ENCODE results near the gene DNAAF8.

Gene DNAAF8

DNA sequence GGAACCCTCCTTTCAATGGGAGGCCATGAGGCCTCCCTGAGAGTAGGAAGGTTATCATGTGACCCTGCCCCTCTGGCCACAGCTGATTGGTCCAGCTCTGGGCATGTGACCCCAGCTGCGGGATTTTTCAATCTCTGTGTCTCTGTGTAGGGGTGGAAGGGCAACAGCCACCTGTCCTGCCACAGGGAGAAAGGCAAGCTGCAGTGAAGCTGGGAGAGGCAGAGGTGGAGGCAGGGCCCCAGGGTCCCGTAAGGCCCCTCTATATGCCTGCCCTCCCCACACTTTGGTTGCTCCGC lies 10.9 kb downstream of the DNAAF8 start:
- no peak overlapping the region for H3K27ac Mint-ChIP-seq
- peaks cover 13% of the 10 kb centered on the region for H3K4me1 Mint-ChIP-seq (ENCODE audit: low read depth)
- H3K36me3 Mint-ChIP-seq (ENCODE audit: low read depth): peaks cover 25% of the 10 kb centered on the region
- H3K4me3 Mint-ChIP-seq: no peak overlapping the region
- H3K27me3 Mint-ChIP-seq: peaks cover 28% of the 10 kb centered on the region
- intact Hi-C loops (cut with micrococcal nuclease): no loop called here
- H3K9me3 Mint-ChIP-seq: no peaks in the 10 kb centered on the region

DNA sequence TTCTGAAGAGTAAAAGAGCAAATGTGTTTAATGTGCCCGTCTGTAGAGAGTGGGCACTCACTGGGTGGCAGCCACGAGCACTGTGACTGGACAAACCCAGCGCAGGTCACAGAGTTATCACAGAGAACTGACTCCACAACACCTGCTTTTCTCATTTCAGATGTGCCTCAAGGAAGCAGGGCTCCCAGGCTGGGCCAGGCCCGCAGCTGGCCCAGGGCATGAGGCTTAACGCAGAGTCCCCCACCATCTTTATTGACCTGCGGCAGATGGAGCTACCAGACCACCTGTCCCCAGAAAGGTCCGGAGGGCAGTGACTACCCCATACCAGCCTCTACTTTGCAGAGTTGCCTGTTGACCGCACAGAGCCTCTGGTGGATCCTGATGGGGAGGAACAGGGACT lies 11.9 kb downstream of the DNAAF8 start:
- peaks cover 13% of the 10 kb centered on the region for H3K4me1 Mint-ChIP-seq (ENCODE audit: low read depth)
- intact Hi-C loops (cut with micrococcal nuclease): no loop called here
- no peaks in the 10 kb centered on the region for H3K9me3 Mint-ChIP-seq
- peaks cover 28% of the 10 kb centered on the region for H3K27me3 Mint-ChIP-seq
- H3K36me3 Mint-ChIP-seq (ENCODE audit: low read depth): peaks cover 35% of the 10 kb centered on the region
- no peak overlapping the region for H3K4me3 Mint-ChIP-seq
- H3K27ac Mint-ChIP-seq: no peak overlapping the region

DNA sequence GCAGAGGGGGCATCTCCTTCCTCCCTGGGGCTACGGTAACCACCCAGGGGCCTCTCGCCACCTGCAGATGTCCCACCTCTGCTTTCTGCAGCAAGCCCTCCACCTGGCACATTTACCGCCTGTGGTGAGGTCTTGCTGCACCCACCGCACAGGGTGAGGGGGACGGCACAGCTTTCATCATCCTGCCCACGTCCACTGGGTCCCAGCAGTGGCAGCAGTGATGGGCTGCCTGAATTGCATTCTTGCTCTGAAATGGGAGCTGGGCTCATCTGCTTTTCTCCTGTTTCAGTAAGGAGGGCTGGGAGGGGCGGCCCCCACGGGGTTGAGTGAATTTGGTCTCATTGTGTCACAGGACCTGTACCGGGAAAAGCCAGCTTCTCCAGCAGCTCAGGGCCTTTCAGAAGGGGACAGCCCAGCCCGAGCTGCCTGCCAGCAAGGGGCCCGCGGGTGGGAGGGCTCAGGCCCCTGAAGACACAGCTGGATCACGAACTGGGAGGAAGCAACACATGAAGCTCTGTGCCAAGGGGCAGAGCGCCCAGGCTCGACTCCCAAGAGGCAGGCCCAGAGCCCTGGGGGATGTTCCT lies 12.7 kb downstream of the DNAAF8 start:
- H3K9me3 Mint-ChIP-seq: no peaks in the 10 kb centered on the region
- no peak overlapping the region for H3K27ac Mint-ChIP-seq
- no peak overlapping the region for H3K4me3 Mint-ChIP-seq
- peaks cover 44% of the 10 kb centered on the region for H3K36me3 Mint-ChIP-seq (ENCODE audit: low read depth)
- peaks cover 13% of the 10 kb centered on the region for H3K4me1 Mint-ChIP-seq (ENCODE audit: low read depth)
- H3K27me3 Mint-ChIP-seq: peaks cover 27% of the 10 kb centered on the region
- intact Hi-C loops (cut with micrococcal nuclease): no loop called here

DNA sequence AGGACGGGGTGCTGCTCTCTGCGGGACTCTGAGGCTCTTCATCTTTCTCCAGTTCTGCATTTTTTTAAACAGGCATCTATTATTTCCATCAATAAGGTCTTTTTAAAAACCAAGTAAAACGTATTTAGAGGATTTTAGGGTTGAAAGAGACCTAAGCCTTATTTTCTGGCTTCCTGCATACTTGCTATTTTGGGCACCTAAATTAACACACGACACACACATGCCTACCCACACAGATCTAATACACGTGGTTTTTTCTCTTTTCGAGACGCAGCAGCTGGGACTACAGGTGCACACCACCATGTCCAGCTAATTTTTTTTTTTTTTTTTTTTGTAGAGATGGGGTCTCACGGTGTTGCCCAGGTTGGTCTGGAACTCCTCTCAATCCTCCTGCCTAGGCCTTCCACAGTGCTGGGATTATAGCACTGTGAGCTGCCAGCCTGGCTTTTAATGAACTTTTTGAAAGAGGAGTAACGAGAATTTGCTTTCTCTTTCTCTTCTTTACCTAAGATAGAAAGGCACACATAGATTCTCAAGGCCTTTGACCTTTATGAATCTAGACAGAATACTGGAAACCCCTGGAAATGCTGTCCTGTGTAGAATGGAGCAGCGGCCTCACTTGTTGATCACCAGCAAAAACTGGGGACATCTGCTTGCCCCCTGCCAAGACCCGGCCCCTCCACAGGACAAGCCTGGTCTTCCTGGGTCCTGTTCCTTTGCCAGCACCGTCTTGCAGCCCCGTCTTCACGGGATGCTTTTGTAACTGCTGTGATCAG lies 13.8 kb downstream of the DNAAF8 start:
- H3K36me3 Mint-ChIP-seq (ENCODE audit: low read depth): peaks cover 54% of the 10 kb centered on the region
- peaks cover 18% of the 10 kb centered on the region for H3K27me3 Mint-ChIP-seq
- intact Hi-C loops (cut with micrococcal nuclease): no loop called here
- peaks cover 7% of the 10 kb centered on the region for H3K4me1 Mint-ChIP-seq (ENCODE audit: low read depth)
- no peaks in the 10 kb centered on the region for H3K9me3 Mint-ChIP-seq
- H3K4me3 Mint-ChIP-seq: no peak overlapping the region
- H3K27ac Mint-ChIP-seq: no peak overlapping the region

DNA sequence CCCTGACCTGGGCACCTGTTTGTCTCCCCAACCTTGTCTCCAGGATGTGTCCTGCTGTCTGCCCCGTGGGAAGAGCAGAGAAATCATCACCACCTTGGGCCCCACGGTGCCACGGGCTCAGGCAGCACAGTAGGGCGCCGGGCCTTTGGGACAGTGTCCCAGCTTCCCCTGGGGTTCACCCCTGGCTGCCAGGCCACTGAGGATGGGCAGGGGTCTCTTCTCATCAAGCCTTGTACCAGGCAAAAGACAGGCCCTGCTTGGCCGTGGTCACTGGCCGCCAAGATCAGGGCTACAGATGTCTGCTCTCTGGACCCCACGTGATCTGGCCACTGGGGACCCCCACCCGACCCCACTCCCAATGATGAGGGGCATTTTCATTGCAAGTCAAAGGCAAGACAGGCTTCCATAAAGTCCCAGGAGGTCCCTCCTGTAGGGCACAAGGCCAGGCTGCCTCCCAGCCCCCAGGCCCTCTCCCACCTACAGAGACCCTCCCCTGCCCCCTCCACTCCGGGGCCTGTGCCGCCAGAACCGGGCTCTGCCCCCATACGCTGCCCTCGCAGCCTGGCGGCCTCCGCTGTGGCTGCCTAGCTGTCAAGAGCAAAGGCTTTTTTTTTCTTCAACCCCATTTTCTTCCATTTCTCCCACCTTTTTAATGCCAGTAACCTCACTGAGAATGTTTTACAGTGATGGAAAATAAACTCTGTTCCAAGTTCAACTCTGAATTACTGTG lies 14.5 kb downstream of the DNAAF8 start:
- H3K4me1 Mint-ChIP-seq (ENCODE audit: low read depth): no peaks in the 10 kb centered on the region

GRCh38 chr16:4749700-4750257 lies 15.4 kb downstream of the DNAAF8 start:
- H3K9me3 Mint-ChIP-seq: no peaks in the 10 kb centered on the region
- no peak overlapping the region for H3K4me3 Mint-ChIP-seq
- intact Hi-C loops (cut with micrococcal nuclease): no loop called here
- H3K27ac Mint-ChIP-seq: no peak overlapping the region
- H3K4me1 Mint-ChIP-seq (ENCODE audit: low read depth): no peaks in the 10 kb centered on the region
- peaks cover 71% of the 10 kb centered on the region for H3K36me3 Mint-ChIP-seq (ENCODE audit: low read depth)
- peaks cover 6% of the 10 kb centered on the region for H3K27me3 Mint-ChIP-seq

More for the DNA sequence above, 14.5 kb downstream of the DNAAF8 start:
- no peaks in the 10 kb centered on the region for H3K9me3 Mint-ChIP-seq
- H3K4me3 Mint-ChIP-seq: no peak overlapping the region
- intact Hi-C loops (cut with micrococcal nuclease): no loop called here
- H3K27me3 Mint-ChIP-seq: peaks cover 12% of the 10 kb centered on the region
- H3K27ac Mint-ChIP-seq: no peak overlapping the region
- H3K36me3 Mint-ChIP-seq (ENCODE audit: low read depth): peaks cover 62% of the 10 kb centered on the region

GRCh38 chr16:4750896-4751295 lies 16.6 kb downstream of the DNAAF8 start:
- Mint-ChIP-seq H3K4me3 (no peak overlapping the region), H3K27ac (no peak overlapping the region), H3K36me3 (ENCODE audit: low read depth) (peaks cover 82% of the 10 kb centered on the region), H3K27me3 (peaks cover 3% of the 10 kb centered on the region), H3K9me3 (peaks cover 9% of the 10 kb centered on the region), H3K4me1 (ENCODE audit: low read depth) (no peaks in the 10 kb centered on the region)
- intact Hi-C loops (cut with micrococcal nuclease): no loop called here

GRCh38 chr16:4752351-4753100 lies 18.2 kb downstream of the DNAAF8 start:
- Mint-ChIP-seq H3K4me1 (ENCODE audit: low read depth) (no peaks in the 10 kb centered on the region), H3K9me3 (peaks cover 11% of the 10 kb centered on the region), H3K27me3 (no peaks in the 10 kb centered on the region), H3K36me3 (ENCODE audit: low read depth) (peaks cover 99% of the 10 kb centered on the region), H3K27ac (no peak overlapping the region), H3K4me3 (no peak overlapping the region)
- intact Hi-C loops (cut with micrococcal nuclease): no loop called here

DNA sequence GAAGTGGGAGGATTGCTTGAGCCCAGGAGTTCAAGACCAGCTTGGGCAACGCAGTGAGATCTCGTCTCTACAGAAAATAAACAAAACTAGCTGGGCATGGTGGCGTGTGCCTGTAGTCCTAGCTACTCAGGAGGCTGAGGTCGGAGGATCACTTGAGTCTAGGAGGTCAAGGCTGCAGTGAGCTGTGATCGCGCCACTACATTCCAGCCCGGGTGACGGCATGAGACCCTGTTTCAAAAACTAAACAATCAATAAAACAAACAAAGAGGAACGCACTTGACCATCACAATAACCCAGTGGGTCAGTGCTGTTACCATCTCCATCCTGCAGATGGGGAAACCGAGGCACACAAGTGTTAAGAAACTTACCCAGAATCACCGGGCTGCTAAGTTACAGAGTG lies 18.9 kb downstream of the DNAAF8 start:
- Mint-ChIP-seq H3K4me3 (no peak overlapping the region), H3K27ac (no peak overlapping the region), H3K4me1 (ENCODE audit: low read depth) (no peaks in the 10 kb centered on the region), H3K27me3 (no peaks in the 10 kb centered on the region), H3K36me3 (ENCODE audit: low read depth) (peaks cover 100% of the 10 kb centered on the region), H3K9me3 (peaks cover 11% of the 10 kb centered on the region)
- intact Hi-C loops (cut with micrococcal nuclease): no loop called here

DNA sequence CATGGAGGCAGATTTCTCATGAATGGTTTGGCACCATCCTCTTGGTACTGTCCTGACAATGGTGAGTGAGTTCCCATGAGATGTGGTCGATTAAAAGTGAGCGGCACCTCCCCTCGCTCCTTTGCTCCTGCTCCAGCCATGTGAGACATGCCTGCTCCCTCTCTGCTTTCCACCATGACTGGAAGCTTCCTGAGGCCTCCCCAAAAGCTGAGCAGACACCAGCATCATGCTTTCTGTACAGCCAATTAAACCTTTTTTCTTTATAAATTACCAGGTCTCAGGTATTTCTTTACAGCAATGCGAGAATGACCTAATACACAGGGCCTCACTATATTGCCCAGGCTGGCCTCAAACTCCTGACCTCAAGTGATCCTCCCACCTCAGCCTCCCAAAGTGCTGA lies 20.5 kb downstream of the DNAAF8 start:
- Mint-ChIP-seq H3K27me3 (no peaks in the 10 kb centered on the region), H3K9me3 (peaks cover 11% of the 10 kb centered on the region), H3K4me1 (ENCODE audit: low read depth) (no peaks in the 10 kb centered on the region), H3K27ac (no peak overlapping the region), H3K4me3 (no peak overlapping the region), H3K36me3 (ENCODE audit: low read depth) (peaks cover 100% of the 10 kb centered on the region)
- intact Hi-C loops (cut with micrococcal nuclease): no loop called here

DNA sequence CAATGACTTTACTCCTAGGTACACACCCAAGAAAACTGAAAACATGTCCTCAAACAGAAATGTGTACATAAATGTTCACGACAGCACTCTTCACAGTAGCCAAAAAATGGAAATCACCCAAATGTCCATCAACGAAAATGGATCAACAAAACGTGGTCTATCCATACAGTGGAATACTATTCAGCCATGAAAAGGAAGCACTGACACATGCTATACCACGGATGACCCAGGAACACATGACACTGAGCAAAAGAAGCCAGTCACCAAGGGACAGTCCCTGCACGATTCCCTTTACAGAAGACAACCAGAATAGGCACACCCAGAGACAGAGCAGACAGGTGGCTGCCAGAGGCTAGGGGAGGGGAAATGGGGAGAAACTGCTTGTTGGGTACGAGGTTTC lies 21.4 kb downstream of the DNAAF8 start:
- no peaks in the 10 kb centered on the region for H3K27me3 Mint-ChIP-seq
- H3K36me3 Mint-ChIP-seq (ENCODE audit: low read depth): peaks cover 100% of the 10 kb centered on the region
- no peak overlapping the region for H3K4me3 Mint-ChIP-seq
- H3K9me3 Mint-ChIP-seq: peaks cover 11% of the 10 kb centered on the region
- no peak overlapping the region for H3K27ac Mint-ChIP-seq
- H3K4me1 Mint-ChIP-seq (ENCODE audit: low read depth): no peaks in the 10 kb centered on the region
- intact Hi-C loops (cut with micrococcal nuclease): no loop called here

DNA sequence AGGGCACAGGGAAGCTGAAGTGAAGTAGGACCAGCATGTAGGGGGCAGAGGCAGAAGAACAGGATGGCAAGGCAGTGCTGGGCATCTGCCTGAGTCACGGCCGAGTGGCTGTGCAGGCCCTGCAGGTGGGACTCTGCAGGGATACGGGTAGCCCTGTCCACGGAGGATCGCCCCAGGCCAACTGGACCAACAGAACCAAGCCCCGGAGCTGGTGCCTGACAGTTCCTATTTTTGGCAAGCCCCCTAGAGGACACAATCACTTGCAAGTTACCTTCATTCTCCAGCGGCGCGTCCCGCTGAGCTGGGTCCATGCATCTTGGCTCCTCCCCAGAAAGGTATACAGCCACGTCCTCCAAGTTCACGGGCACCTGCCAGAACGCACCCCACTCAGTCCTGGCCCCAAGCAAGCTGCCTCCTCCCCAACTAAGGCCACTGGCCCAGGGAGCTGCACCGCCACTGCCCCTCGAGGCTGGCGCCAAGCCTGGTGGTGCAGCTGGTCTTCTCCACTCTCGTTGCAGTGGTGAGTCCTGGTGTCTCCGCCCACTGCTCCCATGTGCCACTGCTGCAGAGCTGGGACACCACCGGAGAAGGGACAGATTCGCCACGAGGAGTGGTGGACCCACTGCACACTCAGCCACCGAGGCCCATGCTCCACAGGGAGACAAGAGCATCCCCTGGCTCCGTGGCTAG lies 26.0 kb downstream of the DNAAF8 start:
- Mint-ChIP-seq H3K27ac (no peak overlapping the region), H3K36me3 (ENCODE audit: low read depth) (peaks cover 99% of the 10 kb centered on the region), H3K27me3 (no peaks in the 10 kb centered on the region), H3K4me3 (no peak overlapping the region), H3K9me3 (peaks cover 7% of the 10 kb centered on the region), H3K4me1 (ENCODE audit: low read depth) (peaks cover 21% of the 10 kb centered on the region)
- intact Hi-C loops (cut with micrococcal nuclease): no loop called here

DNA sequence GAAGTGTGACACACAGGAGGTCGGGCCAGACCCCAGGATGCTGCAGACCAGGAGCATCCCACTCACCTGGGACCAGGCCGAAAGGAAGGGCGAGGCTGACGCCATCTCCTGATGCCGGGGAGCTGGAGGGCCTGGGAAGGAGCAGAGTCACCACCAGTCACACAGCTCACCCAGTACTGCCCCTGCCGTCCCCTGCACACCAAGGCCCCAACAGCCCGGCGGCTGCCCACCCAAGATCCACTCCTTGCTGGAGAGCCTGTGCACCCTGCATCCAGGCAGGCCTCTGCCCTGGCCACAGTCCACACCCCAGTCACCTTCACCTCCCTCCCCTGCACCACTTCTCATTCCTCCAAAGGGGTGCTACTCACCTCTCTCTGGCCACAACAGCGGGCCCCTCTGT lies 27.9 kb downstream of the DNAAF8 start:
- no peak overlapping the region for H3K4me3 Mint-ChIP-seq
- intact Hi-C loops (cut with micrococcal nuclease): no loop called here
- H3K27me3 Mint-ChIP-seq: no peaks in the 10 kb centered on the region
- no peaks in the 10 kb centered on the region for H3K9me3 Mint-ChIP-seq
- no peak overlapping the region for H3K27ac Mint-ChIP-seq
- peaks cover 34% of the 10 kb centered on the region for H3K4me1 Mint-ChIP-seq (ENCODE audit: low read depth)
- H3K36me3 Mint-ChIP-seq (ENCODE audit: low read depth): peaks cover 85% of the 10 kb centered on the region

Measured in dendritic cell treated with granulocyte-macrophage colony-stimulating factor and Interleukin-4, amounts not matched to agents 40 ng/mL and 50 ng/mL, for 4 days (primary cell).